HepG2 (cell line): ENCODE measurements around the gene KCNE4. TPM values are rescaled to one million over a fixed set of nuclear protein-coding genes. Genes with fewer than 3 reads are reported as not detected.

Source experiments
- AFF4 ChIP-seq: sonication (generic); formaldehyde crosslinking; IDR thresholded peaks from 2 replicates; pipeline ENCODE4 v1.4.0; 2020; ENCODE audit warnings: missing genetic modification reagents
- KDM3A ChIP-seq: IDR thresholded peaks from 2 replicates; pipeline ENCODE4 v1.6.1; 2018; ENCODE audit warnings: low read depth, missing compliant biosample characterization
- MAFF ChIP-seq: IDR thresholded peaks from 2 replicates; pipeline ENCODE4 v1.6.1; 2011; ENCODE audit warnings: low read depth, low read length, improper control_type of control experiment
- TRIM22 ChIP-seq: fragments of 450-650 bp; IDR thresholded peaks from 2 replicates; pipeline ENCODE4 v1.6.1; 2017
- ZNF142 ChIP-seq: sonication (generic); formaldehyde crosslinking; IDR thresholded peaks from 2 replicates; pipeline ENCODE4 v1.4.0; 2020; ENCODE audit warnings: missing genetic modification reagents
- ZNF180 ChIP-seq: sonication (generic); formaldehyde crosslinking; IDR thresholded peaks from 2 replicates; pipeline ENCODE4 v1.4.0; 2020; ENCODE audit warnings: low read depth, missing genetic modification reagents, borderline replicate concordance
- polyA plus RNA-seq, 8 experiments: library from polyadenylated mRNA; depleted of rRNA in 3 of 8; stranded (reverse) in 7 of 8; unstranded in 1 of 8; fragments of >200 nt; fragmentation: Illumina TruSeq in 4 of 8; extraction: Trizol in 4 of 8; gene quantifications; 2 replicates each; pipeline versions ENCODE4 v1.2.1 to v1.2.3, GENCODE V29; 2011 to 2016; ENCODE audit warnings: low read depth in 4 of 8, missing spikeins in 1 of 8, mixed read lengths in 1 of 8; ENCODE audit not compliant: insufficient read depth in 1 of 8
- total RNA-seq, 5 experiments: library from RNA; depleted of rRNA; stranded (reverse); fragments of >200 nt; fragmentation: Illumina TruSeq; extraction: Trizol; gene quantifications; 2 replicates each; pipeline ENCODE4 v1.2.3, GENCODE V29; 2016; ENCODE audit warnings: low read depth in 1 of 5

Gene KCNE4
- total and polyA plus RNA-seq, 2 of the 13 experiments (the other 11 are each of a cell fraction or from before 2014, with no cell fraction given), result not detected

GRCh38 chr2:223043164-223043941 lies 8.6 kb upstream of the KCNE4 start (continued):
- no peak for TF ChIP-seq ZNF142 (CRISPR knock-in tag)
- TF ChIP-seq TRIM22, result no peak
- no peak for TF ChIP-seq AFF4 (CRISPR knock-in tag)
- TF ChIP-seq MAFF, result no peak
- TF ChIP-seq KDM3A (CRISPR knock-in tag), result no peak
- no peak for TF ChIP-seq ZNF180 (CRISPR knock-in tag)
